GF-D8 (cell line): ENCODE measurements around the gene NAPG.
"Not testable (repeated sequence)": the region's sequence is repeated elsewhere in the genome, so short reads cannot be mapped to it uniquely, and the experiment has no call there.

Source experiments
- DNase-seq: peaks from one replicate; lab custom pipeline; 2025; lab: John Stamatoyannopoulos, UW

The NAPG gene

GRCh38 chr18:10514601-10515000 is 11.2 kb upstream of the NAPG start:
- DNase-seq: no peak

GRCh38 chr18:10515456-10515855 is 10.4 kb upstream of the NAPG start:
- DNase-seq: no peak

- no peak for DNase-seq
Observed at GRCh38 chr18:10516078-10516477, 9.7 kb upstream of the NAPG start.

- no peak for DNase-seq
Observed at GRCh38 chr18:10518595-10519255, 7.1 kb upstream of the NAPG start.

- no peak for DNase-seq
Observed at GRCh38 chr18:10519366-10519765, 6.5 kb upstream of the NAPG start.

GRCh38 chr18:10519999-10520935 is 5.6 kb upstream of the NAPG start:
- peak; percentile 61 for DNase-seq

- no peak for DNase-seq
Observed at GRCh38 chr18:10521566-10521965, 4.3 kb upstream of the NAPG start.

- no peak for DNase-seq
Observed at GRCh38 chr18:10522574-10522973, 3.3 kb upstream of the NAPG start.

GRCh38 chr18:10523544-10523943 is 2.3 kb upstream of the NAPG start:
- DNase-seq: no peak

GRCh38 chr18:10524507-10525370 is 1.1 kb upstream of the NAPG start:
- DNase-seq: peak; percentile 21

GRCh38 chr18:10525371-10525691 is 496 bp upstream of the NAPG start:
- DNase-seq: no peak

GRCh38 chr18:10526561-10526949 is 728 bp downstream of the NAPG start:
- DNase-seq: no peak

GRCh38 chr18:10528439-10528838 is 2.6 kb downstream of the NAPG start:
- DNase-seq: no peak

GRCh38 chr18:10530002-10530401 is 4.2 kb downstream of the NAPG start:
- DNase-seq: peak; percentile 30

GRCh38 chr18:10530852-10531251 is 5.0 kb downstream of the NAPG start:
- DNase-seq: no peak

- DNase-seq: no peak
Observed at GRCh38 chr18:10533111-10533510, 7.3 kb downstream of the NAPG start.

GRCh38 chr18:10536280-10536679 is 10.5 kb downstream of the NAPG start:
- no peak for DNase-seq

- DNase-seq: no peak
Observed at GRCh38 chr18:10537765-10538164, 11.9 kb downstream of the NAPG start.

GRCh38 chr18:10539124-10539523 is 13.3 kb downstream of the NAPG start:
- DNase-seq: not testable (repeated sequence)

GRCh38 chr18:10543277-10543676 is 17.4 kb downstream of the NAPG start:
- DNase-seq: no peak

GRCh38 chr18:10544093-10544748 is 18.4 kb downstream of the NAPG start:
- DNase-seq: no peak
